NCI-H2227 (cell line): ENCODE data around the gene RALGAPA2.
A peak's percentile ranks its signal among the peaks of the same experiment; 100 is the strongest.

Experiments used
- DNase-seq: peaks from one replicate; lab custom pipeline; 2025; ENCODE audit not compliant: unreplicated experiment; lab: John Stamatoyannopoulos, UW

The RALGAPA2 gene

GRCh38 chr20:20635006-20635405 is 77.4 kb downstream of the RALGAPA2 start:
- DNase-seq: no peak

GRCh38 chr20:20632644-20633043 is 79.8 kb downstream of the RALGAPA2 start:
- DNase-seq: no peak

GRCh38 chr20:20630551-20630950 is 81.9 kb downstream of the RALGAPA2 start:
- DNase-seq: no peak

GRCh38 chr20:20629556-20630188 is 82.8 kb downstream of the RALGAPA2 start:
- DNase-seq: no peak

- DNase-seq: no peak
These were observed 84.1 kb downstream of the RALGAPA2 start for GRCh38 chr20:20628314-20628713.

GRCh38 chr20:20627471-20627870 is 85.0 kb downstream of the RALGAPA2 start:
- DNase-seq: no peak

GRCh38 chr20:20624914-20625313 is 87.5 kb downstream of the RALGAPA2 start:
- DNase-seq: no peak

GRCh38 chr20:20621195-20621594 is 91.2 kb downstream of the RALGAPA2 start:
- no peak for DNase-seq

GRCh38 chr20:20614391-20614790 is 98.1 kb downstream of the RALGAPA2 start:
- DNase-seq: no peak

- DNase-seq: no peak
These were observed 100.2 kb downstream of the RALGAPA2 start for GRCh38 chr20:20612251-20612650.

GRCh38 chr20:20611167-20611566 is 101.3 kb downstream of the RALGAPA2 start:
- DNase-seq: no peak

GRCh38 chr20:20609522-20609921 is 102.9 kb downstream of the RALGAPA2 start:
- DNase-seq: no peak

- DNase-seq: no peak
These were observed 103.8 kb downstream of the RALGAPA2 start for GRCh38 chr20:20608641-20609040.

GRCh38 chr20:20608041-20608440 is 104.4 kb downstream of the RALGAPA2 start:
- DNase-seq: no peak

- no peak for DNase-seq
These were observed 105.6 kb downstream of the RALGAPA2 start for GRCh38 chr20:20606881-20607280.

GRCh38 chr20:20606050-20606449 is 106.4 kb downstream of the RALGAPA2 start:
- no peak for DNase-seq

- DNase-seq: no peak
These were observed 107.5 kb downstream of the RALGAPA2 start for GRCh38 chr20:20604907-20605306.

- DNase-seq: no peak
These were observed 108.1 kb downstream of the RALGAPA2 start for GRCh38 chr20:20604357-20604756.

GRCh38 chr20:20603339-20603990 is 109.0 kb downstream of the RALGAPA2 start:
- no peak for DNase-seq

GRCh38 chr20:20597966-20598365 is 114.5 kb downstream of the RALGAPA2 start:
- DNase-seq: no peak

GRCh38 chr20:20594171-20594530 is 118.3 kb downstream of the RALGAPA2 start:
- peak; percentile 66 for DNase-seq

- peak; percentile 88 for DNase-seq
These were observed 118.8 kb downstream of the RALGAPA2 start for GRCh38 chr20:20593447-20594170.
